ENCODE measurements around the gene PTK6.
A peak's percentile ranks its signal among the peaks of the same experiment; 100 is the strongest.

PTK6 gene

GRCh38 chr20:63542031-63542559 lies 4.9 kb upstream of the PTK6 start:
- DNase-seq, result no peak

DNA sequence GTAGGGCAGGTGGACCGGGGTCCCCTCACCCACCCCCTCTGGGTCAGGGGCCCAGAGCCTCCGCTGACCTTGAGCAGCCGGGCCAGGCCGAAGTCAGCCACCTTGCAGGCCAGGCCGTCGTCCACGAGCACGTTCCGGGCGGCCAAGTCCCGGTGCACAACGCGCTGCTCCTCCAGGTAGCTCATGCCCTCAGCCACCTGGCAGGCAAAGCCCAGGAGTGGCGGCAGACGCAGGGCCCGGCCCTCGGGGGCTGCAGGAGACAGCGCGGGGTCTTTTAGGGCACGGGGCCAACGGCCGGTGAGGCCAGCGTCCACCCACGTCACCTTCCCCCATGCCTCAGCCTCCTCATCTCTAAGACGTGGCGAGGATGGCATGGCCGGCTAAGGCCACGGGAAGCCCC lies 4.2 kb upstream of the PTK6 start:
- no peak for DNase-seq

DNA sequence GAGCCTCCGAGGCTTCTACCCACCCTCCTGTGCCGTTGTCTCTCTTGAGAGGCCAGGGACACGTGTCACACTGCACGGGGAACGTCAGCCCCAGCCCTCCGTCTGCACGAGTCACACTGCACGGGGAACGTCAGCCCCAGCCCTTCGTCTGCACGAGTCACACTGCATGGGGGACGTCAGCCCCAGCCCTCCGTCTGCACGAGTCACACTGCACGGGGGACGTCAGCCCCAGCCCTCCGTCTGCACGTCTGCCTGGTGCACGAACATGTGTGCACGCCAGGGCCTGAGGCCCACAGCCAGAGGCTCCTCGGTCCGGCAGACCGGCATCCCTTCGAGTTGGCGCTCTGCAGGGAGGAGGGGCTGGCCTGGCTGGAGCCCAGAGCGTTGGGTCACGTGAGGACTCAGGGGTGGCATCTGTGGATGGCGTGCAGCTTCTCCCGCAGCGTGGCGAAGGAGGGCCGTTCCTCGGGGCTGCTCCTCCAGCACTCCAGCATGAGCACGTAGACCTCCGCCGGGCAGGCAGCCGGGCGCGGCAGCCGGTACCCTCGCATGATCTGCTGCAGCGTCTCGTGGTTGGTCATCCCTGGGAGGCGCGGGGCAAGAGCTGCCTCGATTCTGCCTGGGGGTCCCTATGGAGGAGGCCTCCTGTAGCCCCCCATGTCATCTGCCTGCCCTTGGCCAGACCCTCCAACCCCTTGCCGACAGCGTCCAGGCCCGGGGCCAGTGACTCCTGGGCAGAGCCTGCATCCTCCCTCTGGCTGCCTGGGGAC lies 3.4 kb upstream of the PTK6 start:
- DNase-seq, result no peak

DNA sequence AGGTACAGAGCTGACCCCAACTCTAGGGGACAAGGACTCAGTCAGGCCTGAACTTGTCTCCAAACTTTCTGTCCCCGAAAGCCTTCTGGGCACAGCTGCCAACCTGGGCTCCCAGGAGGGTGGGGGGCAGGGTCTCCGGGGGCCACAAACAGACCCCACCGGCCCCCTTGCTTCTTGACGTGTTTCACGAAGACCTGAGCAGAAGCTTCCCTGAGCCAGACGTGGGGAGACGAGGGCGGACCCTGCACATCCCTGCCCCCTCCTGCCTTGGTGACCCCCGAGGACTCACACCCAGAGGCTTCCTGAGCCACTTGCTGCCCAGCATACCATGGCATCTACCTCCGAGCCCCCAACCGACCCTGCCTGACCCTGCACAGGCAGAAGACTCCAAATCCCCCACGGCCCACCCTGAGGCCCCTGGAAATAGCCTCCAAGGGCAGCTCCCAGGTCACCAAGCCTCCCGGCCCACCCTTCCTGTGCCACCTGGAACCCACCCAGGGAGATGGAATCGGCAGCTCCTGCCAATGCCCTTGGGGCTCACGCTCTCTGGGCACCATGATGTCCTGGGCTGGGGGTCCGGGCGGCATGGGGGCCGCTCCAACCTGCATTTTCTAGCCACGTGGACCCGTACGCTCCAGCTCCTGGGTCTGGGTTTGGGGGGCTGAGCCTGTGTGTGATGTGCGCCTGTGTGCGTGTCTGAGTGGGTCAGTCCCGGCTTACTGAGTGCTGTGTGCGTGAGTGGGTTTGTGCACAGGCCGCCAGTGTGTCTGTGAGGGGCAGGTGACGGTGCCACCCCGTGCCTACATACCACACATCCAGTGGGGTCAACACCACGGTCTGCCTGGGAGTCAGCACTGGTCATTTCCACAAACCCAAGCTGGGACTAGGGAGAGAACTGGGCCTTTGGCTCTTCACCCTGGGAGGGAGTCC lies 2.5 kb upstream of the PTK6 start:
- DNase-seq, result no peak

- no peak for DNase-seq
These were observed 1.9 kb upstream of the PTK6 start for GRCh38 chr20:63539092-63539430.

GRCh38 chr20:63538204-63539091 lies 1.3 kb upstream of the PTK6 start:
- DNase-seq, result peak; percentile 73

- peak; percentile 71 for DNase-seq
These were observed 488 bp upstream of the PTK6 start for GRCh38 chr20:63537525-63538203.

- no peak for DNase-seq
These were observed 767 bp downstream of the PTK6 start for GRCh38 chr20:63536241-63536977.

DNA sequence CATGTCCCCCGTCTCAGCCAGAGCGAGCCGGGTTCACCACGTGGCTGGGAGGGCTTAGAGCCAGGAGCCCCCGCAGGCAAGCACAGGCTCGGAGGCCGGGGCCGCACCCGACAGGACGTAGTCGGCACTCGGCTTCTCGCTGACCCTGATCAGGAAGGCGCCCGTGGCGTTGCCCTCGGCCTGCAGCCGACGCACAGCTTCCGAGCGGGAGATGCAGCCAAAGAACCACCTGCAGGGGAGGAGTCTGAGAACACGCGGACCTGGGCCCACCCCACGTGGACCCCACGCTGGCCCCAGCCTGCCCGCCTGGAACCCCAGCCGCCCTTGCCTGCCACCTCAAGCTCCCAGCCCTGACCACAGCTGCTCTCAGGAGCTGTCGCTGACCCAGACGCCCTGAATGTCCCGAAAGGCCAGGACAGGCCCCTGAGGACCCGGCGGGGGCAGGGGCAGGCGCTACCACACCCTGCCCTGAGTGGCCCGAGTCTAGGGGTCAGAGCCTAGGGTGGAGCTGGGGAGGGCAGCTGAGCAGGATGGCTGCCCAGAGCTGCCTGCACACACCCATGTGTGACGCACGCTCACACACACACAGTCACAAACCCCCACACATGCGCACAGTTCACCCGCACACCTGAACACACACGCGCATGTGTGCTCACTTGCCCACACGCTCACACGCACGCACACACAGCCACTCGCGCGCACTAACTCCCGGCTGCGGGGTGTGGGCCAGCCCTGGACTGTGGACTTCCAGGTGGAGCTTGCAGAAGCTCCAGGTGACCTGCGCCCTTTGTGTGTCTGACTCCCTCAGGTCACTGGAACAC lies 2.1 kb downstream of the PTK6 start:
- no peak for DNase-seq

DNA sequence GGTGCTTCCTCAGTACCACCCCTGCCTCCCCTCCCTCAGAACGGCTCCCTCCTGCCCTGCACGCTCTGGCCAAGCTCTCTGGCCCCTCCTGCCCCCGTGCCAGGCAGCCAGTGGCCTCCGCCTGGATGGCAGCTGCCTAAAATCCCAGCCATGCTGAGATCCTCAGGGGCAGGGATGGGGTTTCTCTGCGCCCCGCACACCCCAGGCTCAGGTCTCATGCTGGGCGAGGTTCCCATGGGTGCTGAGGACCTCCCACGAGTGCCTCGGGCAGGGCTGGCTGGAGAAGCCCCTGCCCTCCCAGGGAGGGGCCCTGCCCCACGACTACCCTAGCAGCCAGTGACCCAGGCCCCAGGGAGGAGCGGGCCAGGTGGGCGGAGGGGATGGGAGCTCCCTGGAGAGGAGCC lies 2.7 kb downstream of the PTK6 start:
- DNase-seq, result no peak

- no peak for DNase-seq
These were observed 3.2 kb downstream of the PTK6 start for GRCh38 chr20:63533871-63534393.

DNA sequence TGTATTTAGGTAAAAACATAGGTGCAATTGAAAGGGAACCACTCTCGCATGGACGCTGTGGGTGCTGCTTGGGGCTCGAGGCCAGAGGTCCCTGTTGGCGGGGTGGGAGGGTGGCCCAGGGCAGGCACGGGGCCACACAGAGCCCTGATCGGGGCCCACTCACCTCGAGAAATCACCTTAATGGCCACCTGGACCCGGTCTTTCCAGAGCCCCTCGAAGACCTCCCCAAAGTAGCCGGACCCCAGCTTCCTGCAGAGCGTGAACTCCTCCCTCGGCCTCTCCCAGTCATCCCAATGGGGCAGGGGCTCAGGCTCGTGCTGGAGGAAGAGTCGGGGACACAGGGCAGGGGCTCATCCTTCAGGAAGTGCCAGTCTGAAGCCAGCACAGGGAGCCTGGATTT lies 3.8 kb downstream of the PTK6 start:
- no peak for DNase-seq

- DNase-seq, result no peak
These were observed 4.7 kb downstream of the PTK6 start for GRCh38 chr20:63532449-63532971.

GRCh38 chr20:63531686-63532448 lies 5.3 kb downstream of the PTK6 start:
- DNase-seq, result no peak

- DNase-seq, result no peak
These were observed 6.4 kb downstream of the PTK6 start for GRCh38 chr20:63530788-63531160.

GRCh38 chr20:63529861-63530787 lies 7.1 kb downstream of the PTK6 start:
- DNase-seq, result no peak

DNA sequence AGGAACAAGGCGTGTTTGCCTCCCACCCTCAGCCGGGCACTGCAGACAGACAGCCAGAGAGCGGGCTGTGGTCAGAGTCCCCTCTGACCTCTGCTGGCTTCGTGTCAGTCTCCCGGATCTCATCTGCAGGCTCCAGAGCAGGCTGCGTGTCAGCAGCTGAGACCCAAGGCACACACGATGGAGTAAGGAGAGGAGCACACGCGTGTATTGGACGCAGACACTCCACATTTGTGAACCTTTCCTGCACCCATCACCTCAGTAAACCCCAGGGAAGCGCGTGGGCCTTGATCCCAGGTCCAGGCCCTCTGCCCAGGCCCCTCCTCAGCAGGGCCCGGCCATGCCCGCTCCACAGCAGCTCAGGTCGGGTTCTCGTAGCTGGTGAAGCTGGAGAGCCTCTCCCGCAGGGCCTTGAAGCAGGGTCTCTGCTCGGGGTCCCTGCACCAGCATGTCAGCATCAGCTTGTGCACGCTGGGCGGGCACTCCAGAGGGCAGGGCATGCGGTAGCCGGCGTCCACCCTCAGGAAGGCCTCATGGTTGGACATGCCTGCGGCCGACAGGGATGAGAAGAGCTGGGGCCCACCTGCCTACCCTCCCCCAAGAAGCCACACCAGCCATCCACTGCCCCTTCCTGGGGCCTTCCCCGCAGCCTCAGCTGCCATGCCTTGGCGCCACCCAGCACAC lies 7.9 kb downstream of the PTK6 start:
- DNase-seq, result no peak

- DNase-seq, result no peak
These were observed 10.0 kb downstream of the PTK6 start for GRCh38 chr20:63527184-63527583.
